ENCODE data around the gene ACAP1.

GRCh38 chr17:7348478-7349242 lies 12.3 kb downstream of the ACAP1 start:
- TF ChIP-seq ZFP3 (CRISPR knock-in tag; IDR thresholded peaks at IDR 0.05) (no peak), ARNTL (CRISPR knock-in tag; IDR thresholded peaks at IDR 0.05; ENCODE audit: borderline replicate concordance, low read depth) (no peak), CREB5 (CRISPR knock-in tag; IDR thresholded peaks at IDR 0.05; ENCODE audit: low read depth) (no peak), ESRRG (CRISPR knock-in tag; IDR thresholded peaks at IDR 0.05) (no peak), PATZ1 (CRISPR knock-in tag; IDR thresholded peaks at IDR 0.05; ENCODE audit: borderline replicate concordance) (no peak), BACH2 (CRISPR knock-in tag; IDR thresholded peaks at IDR 0.05; ENCODE audit: borderline replicate concordance) (no peak), OSR1 (CRISPR knock-in tag; IDR thresholded peaks at IDR 0.05) (no peak), RARB (CRISPR knock-in tag; IDR thresholded peaks at IDR 0.05) (no peak), SNAI2 (CRISPR knock-in tag; IDR thresholded peaks at IDR 0.05) (no peak), GLIS3 (CRISPR knock-in tag; IDR thresholded peaks at IDR 0.05) (no peak)

All from SK-N-SH treated with all-trans-retinoic acid at 6 μM for 48 hours (cell line).